ENCODE measurements around the gene SPATA45.
"Not testable (repeated sequence)": the region's sequence is repeated elsewhere in the genome, so short reads cannot be mapped to it uniquely, and the experiment has no call there.

Gene SPATA45

DNA sequence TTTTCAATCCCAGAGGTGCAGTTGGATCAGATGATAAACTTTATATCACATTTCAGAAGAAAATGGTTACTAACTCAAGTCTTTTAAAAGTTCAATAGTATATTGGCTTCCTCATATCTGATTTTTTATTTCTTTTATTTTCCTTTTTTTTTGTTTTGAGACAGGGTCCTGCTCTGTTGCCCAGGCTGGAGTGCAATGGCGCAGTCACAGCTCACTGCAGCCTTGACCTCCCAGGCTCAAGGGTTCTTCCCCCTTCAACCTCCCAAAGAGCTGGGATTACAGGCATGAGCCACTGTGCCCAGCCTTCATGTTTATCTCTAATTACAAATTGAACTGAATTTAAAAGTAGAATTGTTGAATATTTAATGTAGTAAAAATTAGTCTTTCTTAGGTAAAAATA, 24.5 kb upstream of the SPATA45 start:
- TF ChIP-seq, protein P1, sequence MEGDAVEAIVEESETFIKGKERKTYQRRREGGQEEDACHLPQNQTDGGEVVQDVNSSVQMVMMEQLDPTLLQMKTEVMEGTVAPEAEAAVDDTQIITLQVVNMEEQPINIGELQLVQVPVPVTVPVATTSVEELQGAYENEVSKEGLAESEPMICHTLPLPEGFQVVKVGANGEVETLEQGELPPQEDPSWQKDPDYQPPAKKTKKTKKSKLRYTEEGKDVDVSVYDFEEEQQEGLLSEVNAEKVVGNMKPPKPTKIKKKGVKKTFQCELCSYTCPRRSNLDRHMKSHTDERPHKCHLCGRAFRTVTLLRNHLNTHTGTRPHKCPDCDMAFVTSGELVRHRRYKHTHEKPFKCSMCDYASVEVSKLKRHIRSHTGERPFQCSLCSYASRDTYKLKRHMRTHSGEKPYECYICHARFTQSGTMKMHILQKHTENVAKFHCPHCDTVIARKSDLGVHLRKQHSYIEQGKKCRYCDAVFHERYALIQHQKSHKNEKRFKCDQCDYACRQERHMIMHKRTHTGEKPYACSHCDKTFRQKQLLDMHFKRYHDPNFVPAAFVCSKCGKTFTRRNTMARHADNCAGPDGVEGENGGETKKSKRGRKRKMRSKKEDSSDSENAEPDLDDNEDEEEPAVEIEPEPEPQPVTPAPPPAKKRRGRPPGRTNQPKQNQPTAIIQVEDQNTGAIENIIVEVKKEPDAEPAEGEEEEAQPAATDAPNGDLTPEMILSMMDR (IDR thresholded peaks at IDR 0.05; ENCODE audit: control insufficient read depth, insufficient read depth, low read depth, low read length, missing control alignments), result no peak
- no peak for DNase-seq (ENCODE audit: low read depth)

GRCh38 chr1:212867192-212867591, 19.7 kb upstream of the SPATA45 start:
- TF ChIP-seq, protein P1 (IDR thresholded peaks at IDR 0.05; ENCODE audit: control insufficient read depth, insufficient read depth, low read depth, low read length, missing control alignments), result no peak
- no peak for DNase-seq (ENCODE audit: low read depth)
- H3K4me3 ChIP-seq (ENCODE audit: control insufficient read depth, low read depth, low read length), result no peak overlapping the region

More for the DNA sequence above, 24.5 kb upstream of the SPATA45 start:
- H3K4me3 ChIP-seq (ENCODE audit: control insufficient read depth, low read depth, low read length), result no peak overlapping the region

DNA sequence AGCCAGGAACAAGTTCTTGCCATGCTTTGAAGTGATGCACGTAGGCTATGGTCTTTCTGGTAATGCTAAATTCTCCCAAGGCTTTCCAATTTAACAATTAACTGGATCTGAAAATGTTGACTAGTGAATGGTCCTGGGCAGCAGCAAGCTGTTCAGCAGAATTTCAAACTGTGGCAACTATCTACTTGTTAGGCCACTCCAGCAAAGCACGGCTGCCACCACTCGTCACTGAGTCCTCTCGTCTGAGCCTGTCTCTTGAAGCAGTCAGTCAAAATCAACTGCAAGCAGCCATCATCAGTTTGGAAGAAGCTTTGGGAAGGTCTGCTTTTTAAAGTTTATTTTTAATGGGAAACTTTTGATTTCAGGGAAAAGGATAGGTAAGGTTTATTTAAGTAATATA, 16.8 kb upstream of the SPATA45 start:
- TF ChIP-seq, protein P1 (IDR thresholded peaks at IDR 0.05; ENCODE audit: control insufficient read depth, insufficient read depth, low read depth, low read length, missing control alignments), result no peak
- no peak overlapping the region for H3K4me3 ChIP-seq (ENCODE audit: control insufficient read depth, low read depth, low read length)
- no peak for DNase-seq (ENCODE audit: low read depth)

DNA sequence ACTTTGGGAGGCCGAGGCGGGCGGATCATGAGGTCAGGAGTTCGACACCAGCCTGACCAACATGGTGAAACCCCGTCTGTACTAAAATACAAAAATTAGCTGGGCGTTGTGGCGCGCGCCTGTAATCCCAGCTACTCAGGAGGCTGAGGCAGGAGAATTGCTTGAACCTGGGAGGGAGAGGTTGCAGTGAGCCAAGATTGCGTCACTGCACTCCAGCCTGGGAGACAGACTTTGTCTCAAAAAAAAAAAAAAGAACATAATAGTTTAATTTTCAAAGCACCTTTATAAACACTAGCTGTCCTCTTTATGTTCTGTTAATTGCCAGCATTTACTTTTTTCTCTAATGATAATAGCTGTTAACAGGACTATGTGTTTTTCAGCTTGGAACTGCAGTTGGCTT, 15.9 kb upstream of the SPATA45 start:
- not testable (repeated sequence) for H3K4me3 ChIP-seq (ENCODE audit: control insufficient read depth, low read depth, low read length); DNase-seq (ENCODE audit: low read depth)

- no peak for DNase-seq (ENCODE audit: low read depth)
Observed at GRCh38 chr1:212862111-212862690, 14.8 kb upstream of the SPATA45 start.

GRCh38 chr1:212860713-212861581, 13.5 kb upstream of the SPATA45 start:
- TF ChIP-seq, protein P1 (IDR thresholded peaks at IDR 0.05; ENCODE audit: control insufficient read depth, insufficient read depth, low read depth, low read length, missing control alignments), result no peak
- DNase-seq (ENCODE audit: low read depth), result no peak

More at GRCh38 chr1:212862111-212862690, 14.8 kb upstream of the SPATA45 start:
- H3K4me3 ChIP-seq (ENCODE audit: control insufficient read depth, low read depth, low read length), result no peak overlapping the region
- TF ChIP-seq, protein P1 (IDR thresholded peaks at IDR 0.05; ENCODE audit: control insufficient read depth, insufficient read depth, low read depth, low read length, missing control alignments), result no peak

More at GRCh38 chr1:212860713-212861581, 13.5 kb upstream of the SPATA45 start:
- no peak overlapping the region for H3K4me3 ChIP-seq (ENCODE audit: control insufficient read depth, low read depth, low read length)

Measured in AG09309 (cell line).